Prostate gland (tissue), 2 donors: ENCODE results near the gene CYP2F1. TPM values are rescaled to one million over a fixed set of nuclear protein-coding genes. Genes with fewer than 3 reads are reported as not detected.
"Not testable (repeated sequence)": the region's sequence is repeated elsewhere in the genome, so short reads cannot be mapped to it uniquely, and the experiment has no call there.

Experiments
- DNase-seq: peaks from one replicate; pipeline ENCODE4 v3.0.0-alpha.2; 2019; ENCODE audit warnings: low spot score
- H3K27ac ChIP-seq, 2 donors: fragments of 200-600 bp; sonication (generic); 2 replicates each; pipeline ENCODE4 v1.5.1; 2017 to 2019
- H3K27me3 ChIP-seq: fragments of 200-600 bp; sonication (generic); replicated peaks from 2 replicates; pipeline ENCODE4 v1.5.1; 2019; ENCODE audit not compliant: insufficient read depth
- H3K36me3 ChIP-seq, 2 donors: fragments of 200-600 bp; sonication (generic); 1 replicate in 1 of 2; 2 replicates in 1 of 2; pipeline versions ENCODE4 v1.5.1 to v1.8.1; 2017 to 2019
- H3K4me1 ChIP-seq: fragments of 200-600 bp; sonication (generic); replicated peaks from 2 replicates; pipeline ENCODE4 v1.5.1; 2019
- H3K4me3 ChIP-seq, 2 donors: fragments of 200-600 bp; sonication (generic); 2 replicates each; pipeline ENCODE4 v1.5.1; 2017 to 2019
- H3K9me3 ChIP-seq: fragments of 200-600 bp; sonication (generic); 2 replicates; pipeline ENCODE4 v1.5.1; 2017
- CTCF ChIP-seq, 4 experiments: fragments of 200-600 bp in 2 of 4; fragments of 450-650 bp in 2 of 4; sonication (generic) in 2 of 4; IDR thresholded peaks; 1 replicate in 3 of 4; 2 replicates in 1 of 4; pipeline ENCODE4 v1.5.1; 2016 to 2019; ENCODE audit warnings: antibody characterized with exemption in 4 of 4, mild to moderate bottlenecking in 2 of 4, moderate library complexity in 2 of 4
- POLR2A ChIP-seq: fragments of 450-650 bp; IDR thresholded peaks from one replicate; pipeline ENCODE4 v1.6.1; 2016; ENCODE audit warnings: antibody characterized with exemption, mild to moderate bottlenecking
- POLR2AphosphoS5 ChIP-seq: sonication (generic); formaldehyde crosslinking; IDR thresholded peaks from one replicate; pipeline ENCODE4 v1.6.1; 2017; ENCODE audit warnings: antibody characterized with exemption
- WGBS: methylation state at CpG from one replicate; pipeline ENCODE4 v1.1.5; 2018; 5-methylcytosine and 5-hydroxymethylcytosine counted together
- intact Hi-C: fragments of 100-400 bp; cut with DNase I; formaldehyde crosslinking; loops from one replicate; pipeline ENCODE4 v1.14.2; 2022
- total RNA-seq, 2 donors: library from RNA; depleted of rRNA; stranded (reverse); fragments of >200 nt; gene quantifications; one replicate each; pipeline ENCODE4 v1.1.0, GENCODE V29; 2016

The CYP2F1 gene
- total RNA-seq, 2 donors from 2014 or later: 7.3 TPM; not detected in 1

- no peaks in the 10 kb centered on the region for H3K27me3 ChIP-seq
- H3K4me1 ChIP-seq: no peaks in the 10 kb centered on the region
- no peak overlapping the region for H3K27ac ChIP-seq
- H3K4me3 ChIP-seq: no peak overlapping the region
- H3K36me3 ChIP-seq: no peaks in the 10 kb centered on the region
- H3K9me3 ChIP-seq: no peaks in the 10 kb centered on the region
- 61% methylated on average over 5 of the region's 5 CpGs for WGBS
- TF ChIP-seq POLR2A: no peak
- intact Hi-C loops: no loop called here
- no peak for DNase-seq
Observed at GRCh38 chr19:41098762-41099161, 15.5 kb upstream of the CYP2F1 start.

GRCh38 chr19:41102210-41102609, 12.0 kb upstream of the CYP2F1 start:
- intact Hi-C loops, H3K9me3 ChIP-seq: not testable (repeated sequence)

GRCh38 chr19:41106177-41106576, 8.1 kb upstream of the CYP2F1 start:
- Histone ChIP-seq H3K27me3 (no peaks in the 10 kb centered on the region), H3K4me1 (no peaks in the 10 kb centered on the region), H3K27ac (no peak overlapping the region), H3K9me3 (no peaks in the 10 kb centered on the region), H3K36me3 (no peaks in the 10 kb centered on the region), H3K4me3 (no peak overlapping the region)
- 88% methylated on average over 3 of the region's 3 CpGs for WGBS
- TF ChIP-seq CTCF (IDR thresholded peaks at IDR 0.05) (no peak), POLR2AphosphoS5 (no peak), POLR2A (no peak)
- intact Hi-C loops: no loop called here
- DNase-seq: no peak

More at GRCh38 chr19:41102210-41102609, 12.0 kb upstream of the CYP2F1 start:
- not testable (repeated sequence) for H3K36me3 ChIP-seq, H3K27ac ChIP-seq, DNase-seq, H3K4me3 ChIP-seq, H3K27me3 ChIP-seq, H3K4me1 ChIP-seq
- 85% methylated on average over 1 of the region's 1 CpG for WGBS

GRCh38 chr19:41111296-41111695, 2.9 kb upstream of the CYP2F1 start:
- Histone ChIP-seq H3K4me1 (no peaks in the 10 kb centered on the region), H3K27me3 (no peaks in the 10 kb centered on the region), H3K36me3 (no peaks in the 10 kb centered on the region), H3K4me3 (no peak overlapping the region), H3K9me3 (no peaks in the 10 kb centered on the region), H3K27ac (no peak overlapping the region)
- intact Hi-C loops: no loop called here
- 88% methylated on average over 9 of the region's 9 CpGs for WGBS
- DNase-seq: no peak
- TF ChIP-seq POLR2AphosphoS5: no peak
- TF ChIP-seq CTCF (IDR thresholded peaks at IDR 0.05): no peak
- no peak for TF ChIP-seq POLR2A

GRCh38 chr19:41111750-41112295, 2.4 kb upstream of the CYP2F1 start:
- WGBS: 94% methylated on average over 5 of the region's 5 CpGs
- no peak overlapping the region for H3K4me3 ChIP-seq
- no peaks in the 10 kb centered on the region for H3K27me3 ChIP-seq
- no peaks in the 10 kb centered on the region for H3K9me3 ChIP-seq
- TF ChIP-seq POLR2A (no peak), POLR2AphosphoS5 (no peak), CTCF (IDR thresholded peaks at IDR 0.05) (no peak)
- DNase-seq: no peak
- H3K4me1 ChIP-seq: no peaks in the 10 kb centered on the region
- H3K36me3 ChIP-seq: no peaks in the 10 kb centered on the region
- no peak overlapping the region for H3K27ac ChIP-seq
- intact Hi-C loops: no loop called here

- intact Hi-C loops: no loop called here
- TF ChIP-seq CTCF (IDR thresholded peaks at IDR 0.05) (no peak), POLR2AphosphoS5 (no peak), POLR2A (no peak)
- H3K36me3 ChIP-seq: no peaks in the 10 kb centered on the region
- H3K9me3 ChIP-seq: no peaks in the 10 kb centered on the region
- DNase-seq: no peak
- no peak overlapping the region for H3K4me3 ChIP-seq
- no peaks in the 10 kb centered on the region for H3K4me1 ChIP-seq
- H3K27me3 ChIP-seq: no peaks in the 10 kb centered on the region
- H3K27ac ChIP-seq: no peak overlapping the region
- WGBS: 66% methylated on average over 7 of the region's 7 CpGs
Observed at GRCh38 chr19:41112728-41113290, 1.4 kb upstream of the CYP2F1 start.
